ENCODE measurements around the gene FAM9A.

GRCh38 chrX:8823698-8824097 lies 22.5 kb upstream of the FAM9A start:
- TF ChIP-seq CTCF (IDR thresholded peaks at IDR 0.05) (no peak), POLR2A (IDR thresholded peaks at IDR 0.05) (no peak)

Measured in Peyer's patch (tissue), 4 donors.